Measurements from ENCODE around the gene CHST10. TPM values are rescaled to one million over a fixed set of nuclear protein-coding genes. Genes with fewer than 3 reads are reported as not detected.

CHST10 gene
- total RNA-seq, 4 donors from 2014 or later = 1.1 to 7.8 (median 4.0) TPM

DNA sequence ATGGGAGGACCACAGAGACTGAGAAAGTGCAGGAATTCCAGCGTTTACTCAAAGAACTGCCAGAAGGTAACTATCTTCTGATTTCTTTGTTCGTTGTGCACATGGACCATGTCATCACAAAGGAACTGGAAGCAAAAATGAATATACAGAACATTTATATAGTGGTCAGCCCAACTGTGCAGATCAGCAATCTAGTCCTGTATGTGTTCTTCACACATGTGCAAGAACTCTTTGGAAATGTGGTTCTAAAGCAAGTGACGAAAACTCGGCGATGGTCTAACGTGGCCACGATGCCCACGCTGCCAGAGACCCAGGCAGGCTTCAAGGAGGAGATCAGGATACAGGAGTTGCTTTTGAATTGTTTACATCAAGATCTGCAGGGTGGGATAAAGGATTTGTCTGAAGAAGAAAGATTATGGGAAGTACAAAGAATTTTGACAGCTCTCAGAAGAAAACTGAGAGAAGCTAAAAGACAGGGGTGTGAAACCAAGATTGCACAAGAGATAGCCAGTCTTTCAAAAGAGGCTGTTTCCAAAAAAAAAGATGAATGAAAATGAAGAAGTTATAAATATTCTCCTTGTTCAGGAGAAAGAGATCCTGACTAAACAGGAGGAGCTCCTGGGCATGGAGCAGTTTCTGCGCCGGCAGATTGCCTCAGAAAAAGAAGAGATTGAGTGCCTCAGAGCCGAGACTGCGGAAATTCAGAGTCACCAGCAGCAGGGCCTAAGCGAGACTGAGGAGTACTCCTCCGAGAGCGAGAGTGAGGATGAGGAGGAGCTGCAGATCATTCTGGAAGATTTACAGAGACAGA lies 8.3 kb upstream of the CHST10 start:
- Histone ChIP-seq H3K27ac (peak overlapping the region in 3 of 4 donors; percentile 8 to 37 (median 23)), H3K4me1 (no peaks in the 10 kb centered on the region), H3K4me3 (no peak overlapping the region), H3K36me3 (no peaks in the 10 kb centered on the region), H3K9me3 (peaks cover 0 to 2% of the 10 kb centered on the region in 2 donors), H3K27me3 (no peaks in the 10 kb centered on the region)
- no peak for DNase-seq
- TF ChIP-seq EP300 (IDR thresholded peaks at IDR 0.05; ENCODE audit: low read depth) = no peak
- 74 to 82% methylated on average over 12 to 15 of the region's 15 CpGs for WGBS, 2 donors (ENCODE audit: low coverage in 1 of 2)
- in situ Hi-C loops (cut with MboI; ENCODE audit: low pct_ligation_motif_present in 1 of 4, low pct_unique_long_range_greater_than_20kb in 1 of 4, low sequenced_read_pairs in 3 of 4) (no loop called here), intact Hi-C loops (cut with DNase I; ENCODE audit: low total_unique reads) (loop anchor here (5.0 kb wide), 1 partner anchor 292 kb away; no protein-coding TSS in a partner anchor)

DNA sequence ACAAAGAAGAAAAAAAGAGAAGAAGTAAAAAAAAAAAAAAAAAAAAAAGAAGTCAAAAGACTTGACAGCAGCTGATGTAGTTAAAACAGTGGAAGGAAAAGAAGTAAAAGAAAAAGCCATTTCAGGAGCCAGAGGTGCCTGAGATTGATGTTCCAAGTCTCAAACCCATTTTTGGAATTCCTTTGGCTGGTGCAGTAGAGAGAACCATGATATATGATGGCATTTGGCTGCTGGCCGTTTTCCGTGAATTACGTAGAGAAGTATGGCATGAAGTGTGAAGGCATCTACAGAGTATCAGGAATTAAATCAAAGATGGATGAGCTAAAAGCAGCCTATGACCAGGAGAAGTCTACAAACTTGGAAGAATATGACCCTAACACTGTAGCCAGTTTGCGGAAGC lies 7.6 kb upstream of the CHST10 start:
- Histone ChIP-seq H3K4me3 (no peak overlapping the region), H3K27me3 (no peaks in the 10 kb centered on the region), H3K9me3 (no peaks in the 10 kb centered on the region), H3K4me1 (no peaks in the 10 kb centered on the region), H3K36me3 (no peaks in the 10 kb centered on the region), H3K27ac (peak overlapping the region in 3 of 4 donors; percentile 8 to 37 (median 23))
- in situ Hi-C loops (cut with MboI; ENCODE audit: low pct_ligation_motif_present in 1 of 4, low pct_unique_long_range_greater_than_20kb in 1 of 4, low sequenced_read_pairs in 3 of 4) = no loop called here
- TF ChIP-seq POLR2A (IDR thresholded peaks at IDR 0.05) (no peak), EP300 (IDR thresholded peaks at IDR 0.05; ENCODE audit: low read depth) (no peak), POLR2AphosphoS5 (IDR thresholded peaks at IDR 0.05) (peak in 1 of 3 donors; percentile 27)
- TF ChIP-seq, protein P1, sequence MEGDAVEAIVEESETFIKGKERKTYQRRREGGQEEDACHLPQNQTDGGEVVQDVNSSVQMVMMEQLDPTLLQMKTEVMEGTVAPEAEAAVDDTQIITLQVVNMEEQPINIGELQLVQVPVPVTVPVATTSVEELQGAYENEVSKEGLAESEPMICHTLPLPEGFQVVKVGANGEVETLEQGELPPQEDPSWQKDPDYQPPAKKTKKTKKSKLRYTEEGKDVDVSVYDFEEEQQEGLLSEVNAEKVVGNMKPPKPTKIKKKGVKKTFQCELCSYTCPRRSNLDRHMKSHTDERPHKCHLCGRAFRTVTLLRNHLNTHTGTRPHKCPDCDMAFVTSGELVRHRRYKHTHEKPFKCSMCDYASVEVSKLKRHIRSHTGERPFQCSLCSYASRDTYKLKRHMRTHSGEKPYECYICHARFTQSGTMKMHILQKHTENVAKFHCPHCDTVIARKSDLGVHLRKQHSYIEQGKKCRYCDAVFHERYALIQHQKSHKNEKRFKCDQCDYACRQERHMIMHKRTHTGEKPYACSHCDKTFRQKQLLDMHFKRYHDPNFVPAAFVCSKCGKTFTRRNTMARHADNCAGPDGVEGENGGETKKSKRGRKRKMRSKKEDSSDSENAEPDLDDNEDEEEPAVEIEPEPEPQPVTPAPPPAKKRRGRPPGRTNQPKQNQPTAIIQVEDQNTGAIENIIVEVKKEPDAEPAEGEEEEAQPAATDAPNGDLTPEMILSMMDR (IDR thresholded peaks at IDR 0.05) = no peak
- intact Hi-C loops (cut with DNase I; ENCODE audit: low total_unique reads) = loop anchor here (5.0 kb wide), 1 partner anchor 292 kb away; no protein-coding TSS in a partner anchor
- no peak for DNase-seq
- WGBS, 2 donors (ENCODE audit: low coverage in 1 of 2) = 73 to 77% methylated on average over 4 of the region's 4 CpGs

DNA sequence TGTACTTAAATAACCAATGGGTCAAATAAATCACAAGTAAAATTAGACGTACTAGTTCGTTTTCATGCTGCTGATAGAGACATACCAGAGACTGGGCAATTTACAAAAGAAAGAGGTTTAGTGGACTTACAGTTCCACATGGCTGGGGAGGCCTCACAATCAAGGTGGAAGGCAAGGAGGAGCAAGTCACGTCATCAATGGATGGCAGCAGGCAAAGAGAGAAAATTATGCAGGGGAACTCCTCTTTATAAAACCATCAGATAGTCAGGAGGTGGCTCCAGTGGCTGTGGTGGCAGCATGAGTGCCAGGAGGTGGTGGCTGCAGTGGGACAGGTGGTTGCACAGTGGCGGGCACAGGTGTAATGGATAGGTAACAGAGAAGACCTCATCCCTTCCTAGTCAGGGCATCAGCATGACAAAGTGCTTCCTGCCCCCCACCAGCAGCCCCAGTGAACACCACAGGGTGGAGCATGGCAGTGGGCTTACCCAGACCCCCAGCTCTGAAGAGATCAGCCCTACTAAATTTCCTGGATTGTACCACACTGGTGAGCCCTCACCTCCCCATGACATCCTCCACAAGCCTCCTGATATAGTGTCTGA lies 6.9 kb upstream of the CHST10 start:
- in situ Hi-C loops (cut with MboI; ENCODE audit: low pct_ligation_motif_present in 1 of 4, low pct_unique_long_range_greater_than_20kb in 1 of 4, low sequenced_read_pairs in 3 of 4) (no loop called here), intact Hi-C loops (cut with DNase I; ENCODE audit: low total_unique reads) (no loop called here)
- Histone ChIP-seq H3K36me3 (no peaks in the 10 kb centered on the region), H3K4me3 (no peak overlapping the region), H3K27me3 (no peaks in the 10 kb centered on the region), H3K27ac (peak overlapping the region in 1 of 4 donors; percentile 0), H3K9me3 (no peaks in the 10 kb centered on the region), H3K4me1 (no peaks in the 10 kb centered on the region)
- 75 to 96% methylated on average over 2 to 4 of the region's 4 CpGs for WGBS, 2 donors (ENCODE audit: low coverage in 1 of 2)
- TF ChIP-seq, protein P1 (IDR thresholded peaks at IDR 0.05) = no peak
- TF ChIP-seq POLR2A (IDR thresholded peaks at IDR 0.05) = no peak
- no peak for TF ChIP-seq EP300 (IDR thresholded peaks at IDR 0.05; ENCODE audit: low read depth)
- no peak for TF ChIP-seq POLR2AphosphoS5 (IDR thresholded peaks at IDR 0.05)
- no peak for DNase-seq

DNA sequence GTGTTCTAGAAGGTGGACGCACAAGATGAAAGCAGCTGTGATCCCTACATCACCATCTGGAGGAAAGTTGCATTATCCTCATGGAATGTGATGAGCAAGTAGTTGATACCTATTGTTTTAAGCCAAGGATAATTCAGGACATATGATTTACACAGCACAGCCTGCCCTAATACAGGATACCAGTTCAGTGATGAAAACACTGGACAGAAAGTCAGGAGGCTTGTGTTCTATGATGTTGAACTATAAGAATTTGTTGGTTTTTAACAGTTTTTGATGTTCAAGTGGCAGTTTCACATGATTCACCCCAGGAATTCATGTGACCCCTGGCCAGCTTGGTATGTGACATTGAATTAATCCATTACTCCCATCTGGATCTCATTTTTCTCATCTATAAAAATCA lies 6.2 kb upstream of the CHST10 start:
- in situ Hi-C loops (cut with MboI; ENCODE audit: low pct_ligation_motif_present in 1 of 4, low pct_unique_long_range_greater_than_20kb in 1 of 4, low sequenced_read_pairs in 3 of 4) = no loop called here
- Histone ChIP-seq H3K27me3 (no peaks in the 10 kb centered on the region), H3K36me3 (no peaks in the 10 kb centered on the region), H3K4me1 (no peaks in the 10 kb centered on the region), H3K4me3 (no peak overlapping the region), H3K27ac (no peak overlapping the region), H3K9me3 (no peaks in the 10 kb centered on the region)
- TF ChIP-seq EP300 (IDR thresholded peaks at IDR 0.05; ENCODE audit: low read depth) (no peak), POLR2A (IDR thresholded peaks at IDR 0.05) (no peak), POLR2AphosphoS5 (IDR thresholded peaks at IDR 0.05) (no peak)
- TF ChIP-seq, protein P1 (IDR thresholded peaks at IDR 0.05) = no peak
- DNase-seq = no peak
- intact Hi-C loops (cut with DNase I; ENCODE audit: low total_unique reads) = no loop called here
- WGBS, 2 donors (ENCODE audit: low coverage in 1 of 2) = 89% methylated on average over 1 of the region's 1 CpG; no CpG with 5 or more reads in 1 of the 2 donors

All from transverse colon (tissue), 4 donors.